Endodermal cell (in vitro differentiated cells): ENCODE data around the gene SLC1A7. TPM values are rescaled to one million over a fixed set of nuclear protein-coding genes. Genes with fewer than 3 reads are reported as not detected.

ENCODE experiments used
- DNase-seq: peaks from one replicate; pipeline ENCODE4 v3.0.0-alpha.2; 2017
- H3K27ac ChIP-seq: 2 replicates; pipeline ENCODE4 v1.5.1; 2013; ENCODE audit warnings: mild to moderate bottlenecking, low read depth, low read length, moderate library complexity
- H3K27me3 ChIP-seq: 2 replicates; pipeline ENCODE4 v1.6.1; 2013; ENCODE audit warnings: mild to moderate bottlenecking, low read length, moderate library complexity; ENCODE audit not compliant: insufficient read depth, control insufficient read depth, poor library complexity, severe bottlenecking
- H3K36me3 ChIP-seq: 2 replicates; pipeline ENCODE4 v1.7.0; 2013; ENCODE audit warnings: mild to moderate bottlenecking, low read length, moderate library complexity; ENCODE audit not compliant: control insufficient read depth, insufficient read depth
- H3K4me1 ChIP-seq: one replicate; pipeline ENCODE4 v1.7.0; 2013; ENCODE audit warnings: low read length; ENCODE audit not compliant: control insufficient read depth, insufficient read depth
- H3K4me3 ChIP-seq: 2 replicates; pipeline ENCODE4 v1.5.1; 2013; ENCODE audit warnings: mild to moderate bottlenecking, low read length, moderate library complexity
- H3K9ac ChIP-seq: 2 replicates; pipeline ENCODE4 v1.6.1; 2013; ENCODE audit warnings: mild to moderate bottlenecking, low read length, moderate library complexity; ENCODE audit not compliant: poor library complexity, severe bottlenecking; ENCODE audit errors: extremely low read depth
- H3K9me3 ChIP-seq: 2 replicates; pipeline ENCODE4 v1.6.1; 2013; ENCODE audit warnings: mild to moderate bottlenecking, low read length, moderate library complexity; ENCODE audit not compliant: control insufficient read depth
- H3K27ac Mint-ChIP-seq: 2 replicates; pipeline ENCODE4 v1.8.0; 2020; ENCODE audit warnings: mixed read lengths
- H3K27me3 Mint-ChIP-seq: 2 replicates; pipeline ENCODE4 v1.8.0; 2021; ENCODE audit warnings: mild to moderate bottlenecking, mixed read lengths; ENCODE audit not compliant: insufficient read depth
- H3K36me3 Mint-ChIP-seq: 2 replicates; pipeline ENCODE4 v1.8.0; 2020; ENCODE audit warnings: low read depth, mixed read lengths
- H3K4me1 Mint-ChIP-seq: 2 replicates; pipeline ENCODE4 v1.8.0; 2020; ENCODE audit warnings: mixed read lengths
- H3K4me3 Mint-ChIP-seq: 2 replicates; pipeline ENCODE4 v1.8.0; 2020; ENCODE audit warnings: mild to moderate bottlenecking, moderate library complexity, mixed read lengths
- H3K9me3 Mint-ChIP-seq: 2 replicates; pipeline ENCODE4 v1.8.0; 2020; ENCODE audit warnings: mild to moderate bottlenecking, mixed read lengths
- CTCF ChIP-seq: fragments of 200-600 bp; sonication (generic); conservative IDR thresholded peaks from 2 replicates; pipeline ENCODE4 v1.5.0; 2021; ENCODE audit warnings: antibody characterized with exemption, mild to moderate bottlenecking
- WGBS, 2 experiments: methylation state at CpG; one replicate each; pipeline versions ENCODE4 v1.1.5 to v1.1.7; 2013; ENCODE audit warnings: missing lambda C conversion rate in 2 of 2, mixed read lengths in 1 of 2; ENCODE audit not compliant: insufficient coverage in 1 of 2, insufficient read length in 1 of 2; 5-methylcytosine and 5-hydroxymethylcytosine counted together
- total RNA-seq, 2 donors: library from RNA; stranded (reverse); fragmentation: NEBNext Ultra II Directional in 1 of 2; extraction: Animal tissue kit (Norgen Biotek cat#: 25700) in 1 of 2; gene quantifications; 2 replicates in 1 of 2; 3 replicates in 1 of 2; pipeline ENCODE4 v1.2.1, GENCODE V29; 2021

SLC1A7 gene
- total RNA-seq, 2 donors from 2014 or later: 1.7 to 2.3 TPM

- Mint-ChIP-seq H3K27ac (no peak overlapping the region), H3K4me1 (peaks cover 33% of the 10 kb centered on the region), H3K36me3 (no peaks in the 10 kb centered on the region), H3K9me3 (no peaks in the 10 kb centered on the region), H3K27me3 (peaks cover 30% of the 10 kb centered on the region), H3K4me3 (no peak overlapping the region)
- no peak overlapping the region for H3K9ac ChIP-seq
- H3K4me1 ChIP-seq: peaks cover 7% of the 10 kb centered on the region
- no peak for DNase-seq
- H3K27me3 ChIP-seq: peaks cover 9% of the 10 kb centered on the region
- no peak for TF ChIP-seq CTCF
- no peak overlapping the region for H3K27ac ChIP-seq
- WGBS, 2 experiments: 85 to 93% methylated on average over 3 to 4 of the region's 4 CpGs
- H3K4me3 ChIP-seq: no peak overlapping the region
- H3K9me3 ChIP-seq: no peaks in the 10 kb centered on the region
- H3K36me3 ChIP-seq: no peaks in the 10 kb centered on the region
These were observed 55.9 kb downstream of the SLC1A7 start for GRCh38 chr1:53086491-53087070.

- no peak overlapping the region for H3K27ac ChIP-seq
- Mint-ChIP-seq H3K27ac (no peak overlapping the region), H3K4me3 (no peak overlapping the region), H3K9me3 (no peaks in the 10 kb centered on the region), H3K4me1 (peaks cover 33% of the 10 kb centered on the region), H3K27me3 (peaks cover 29% of the 10 kb centered on the region), H3K36me3 (no peaks in the 10 kb centered on the region)
- 92 to 95% methylated on average over 6 to 8 of the region's 8 CpGs for WGBS, 2 experiments
- peaks cover 7% of the 10 kb centered on the region for H3K4me1 ChIP-seq
- H3K36me3 ChIP-seq: no peaks in the 10 kb centered on the region
- no peak for TF ChIP-seq CTCF
- no peak overlapping the region for H3K9ac ChIP-seq
- H3K9me3 ChIP-seq: no peaks in the 10 kb centered on the region
- no peak for DNase-seq
- H3K27me3 ChIP-seq: peaks cover 9% of the 10 kb centered on the region
- H3K4me3 ChIP-seq: no peak overlapping the region
These were observed 57.0 kb downstream of the SLC1A7 start for GRCh38 chr1:53085405-53085804.

GRCh38 chr1:53084589-53084971, 57.9 kb downstream of the SLC1A7 start:
- H3K36me3 ChIP-seq: no peaks in the 10 kb centered on the region
- no peak for TF ChIP-seq CTCF
- Mint-ChIP-seq H3K4me1 (peaks cover 30% of the 10 kb centered on the region), H3K27ac (no peak overlapping the region), H3K9me3 (no peaks in the 10 kb centered on the region), H3K27me3 (peaks cover 29% of the 10 kb centered on the region), H3K36me3 (no peaks in the 10 kb centered on the region), H3K4me3 (no peak overlapping the region)
- no peak for DNase-seq
- peaks cover 9% of the 10 kb centered on the region for H3K27me3 ChIP-seq
- H3K4me1 ChIP-seq: peaks cover 4% of the 10 kb centered on the region
- WGBS, 2 experiments: 90% methylated on average over 5 to 8 of the region's 8 CpGs
- H3K9ac ChIP-seq: no peak overlapping the region
- H3K4me3 ChIP-seq: no peak overlapping the region
- no peak overlapping the region for H3K27ac ChIP-seq
- H3K9me3 ChIP-seq: no peaks in the 10 kb centered on the region
